Ovary (tissue), 3 donors: ENCODE results near the gene MPPED2.

ENCODE experiments used
- POLR2A ChIP-seq: fragments of 450-650 bp; IDR thresholded peaks from one replicate; pipeline ENCODE4 v1.6.1; 2017; ENCODE audit warnings: antibody characterized with exemption, mild to moderate bottlenecking, moderate library complexity
- TF ChIP-seq, protein P1 (sequence below), 3 donors: fragments of 450-650 bp in 2 of 3; fragments of 200-600 bp in 1 of 3; IDR thresholded peaks; one replicate each; pipeline versions ENCODE4 v1.5.1 to v1.8.0; 2016 to 2022; ENCODE audit warnings: antibody characterized with exemption in 3 of 3, mild to moderate bottlenecking in 1 of 3
- donor health status: DM: no; HTN: no; CAD: no.

- TF ChIP-seq, protein P1, sequence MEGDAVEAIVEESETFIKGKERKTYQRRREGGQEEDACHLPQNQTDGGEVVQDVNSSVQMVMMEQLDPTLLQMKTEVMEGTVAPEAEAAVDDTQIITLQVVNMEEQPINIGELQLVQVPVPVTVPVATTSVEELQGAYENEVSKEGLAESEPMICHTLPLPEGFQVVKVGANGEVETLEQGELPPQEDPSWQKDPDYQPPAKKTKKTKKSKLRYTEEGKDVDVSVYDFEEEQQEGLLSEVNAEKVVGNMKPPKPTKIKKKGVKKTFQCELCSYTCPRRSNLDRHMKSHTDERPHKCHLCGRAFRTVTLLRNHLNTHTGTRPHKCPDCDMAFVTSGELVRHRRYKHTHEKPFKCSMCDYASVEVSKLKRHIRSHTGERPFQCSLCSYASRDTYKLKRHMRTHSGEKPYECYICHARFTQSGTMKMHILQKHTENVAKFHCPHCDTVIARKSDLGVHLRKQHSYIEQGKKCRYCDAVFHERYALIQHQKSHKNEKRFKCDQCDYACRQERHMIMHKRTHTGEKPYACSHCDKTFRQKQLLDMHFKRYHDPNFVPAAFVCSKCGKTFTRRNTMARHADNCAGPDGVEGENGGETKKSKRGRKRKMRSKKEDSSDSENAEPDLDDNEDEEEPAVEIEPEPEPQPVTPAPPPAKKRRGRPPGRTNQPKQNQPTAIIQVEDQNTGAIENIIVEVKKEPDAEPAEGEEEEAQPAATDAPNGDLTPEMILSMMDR (IDR thresholded peaks at IDR 0.05), result no peak
- no peak for TF ChIP-seq POLR2A
These were observed 17.2 kb upstream of the MPPED2 start for GRCh38 chr11:30603357-30603756.
